Mesodermal cell (in vitro differentiated cells): ENCODE measurements around the gene FAM169A.
"Not testable (repeated sequence)": the region's sequence is repeated elsewhere in the genome, so short reads cannot be mapped to it uniquely, and the experiment has no call there.

Experiments
- H3K27ac ChIP-seq: 2 replicates; pipeline ENCODE4 v1.7.0; 2013; ENCODE audit warnings: mild to moderate bottlenecking, low read depth, low read length, moderate library complexity; ENCODE audit not compliant: severe bottlenecking
- H3K36me3 ChIP-seq: 2 replicates; pipeline ENCODE4 v1.7.1; 2013; ENCODE audit warnings: mild to moderate bottlenecking, low read length, moderate library complexity; ENCODE audit not compliant: control insufficient read depth, insufficient read depth
- H3K4me1 ChIP-seq: one replicate; pipeline ENCODE4 v1.7.1; 2013; ENCODE audit warnings: mild to moderate bottlenecking, low read length; ENCODE audit not compliant: insufficient read depth, control insufficient read depth, poor library complexity, severe bottlenecking
- H3K4me3 ChIP-seq: 2 replicates; pipeline ENCODE4 v1.7.0; 2013; ENCODE audit warnings: low read length, control low read depth, mild to moderate bottlenecking; ENCODE audit not compliant: insufficient read depth, poor library complexity, severe bottlenecking; ENCODE audit errors: extremely low read depth
- H3K9me3 ChIP-seq: 2 replicates; pipeline ENCODE4 v1.7.1; 2013; ENCODE audit warnings: mild to moderate bottlenecking, low read length, moderate library complexity; ENCODE audit not compliant: control insufficient read depth
- WGBS, 2 experiments: methylation state at CpG; one replicate each; pipeline ENCODE4 v1.1.5; 2013; ENCODE audit warnings: missing lambda C conversion rate in 2 of 2; ENCODE audit not compliant: insufficient coverage in 2 of 2; 5-methylcytosine and 5-hydroxymethylcytosine counted together

FAM169A gene

GRCh38 chr5:74798977-74799911, 66.9 kb downstream of the FAM169A start:
- 93 to 94% methylated on average over 19 to 21 of the region's 21 CpGs for WGBS, 2 experiments
- Histone ChIP-seq H3K27ac (peak overlapping the region; percentile 74), H3K4me3 (no peak overlapping the region), H3K36me3 (peaks cover 17% of the 10 kb centered on the region), H3K4me1 (no peaks in the 10 kb centered on the region), H3K9me3 (no peaks in the 10 kb centered on the region)

GRCh38 chr5:74791669-74792068, 74.5 kb downstream of the FAM169A start:
- not testable (repeated sequence) for H3K4me3 ChIP-seq, H3K4me1 ChIP-seq, H3K27ac ChIP-seq, H3K9me3 ChIP-seq
- WGBS, 2 experiments = 57 to 100% methylated on average over 2 of the region's 3 CpGs
- H3K36me3 ChIP-seq = peaks cover 35% of the 10 kb centered on the region

GRCh38 chr5:74787424-74787823, 78.8 kb downstream of the FAM169A start:
- Histone ChIP-seq H3K9me3 (no peaks in the 10 kb centered on the region), H3K4me3 (no peak overlapping the region), H3K4me1 (no peaks in the 10 kb centered on the region), H3K36me3 (peaks cover 21% of the 10 kb centered on the region), H3K27ac (no peak overlapping the region)
- WGBS, 2 experiments = 95 to 96% methylated on average over 4 to 5 of the region's 6 CpGs

- WGBS, 2 experiments = 92 to 96% methylated on average over 6 of the region's 6 CpGs
- no peak overlapping the region for H3K27ac ChIP-seq
These were observed 79.3 kb downstream of the FAM169A start for GRCh38 chr5:74786851-74787250.

GRCh38 chr5:74778609-74779008, 87.6 kb downstream of the FAM169A start:
- no CpG with 5 or more reads among the region's 2 CpGs for WGBS, 2 experiments

More at GRCh38 chr5:74786851-74787250, 79.3 kb downstream of the FAM169A start:
- H3K4me1 ChIP-seq = no peaks in the 10 kb centered on the region
- H3K36me3 ChIP-seq = peaks cover 17% of the 10 kb centered on the region
- H3K4me3 ChIP-seq = no peak overlapping the region
- H3K9me3 ChIP-seq = no peaks in the 10 kb centered on the region

GRCh38 chr5:74772359-74772758, 93.8 kb downstream of the FAM169A start:
- H3K36me3 ChIP-seq = peaks cover 76% of the 10 kb centered on the region
- H3K27ac ChIP-seq = no peak overlapping the region
- H3K9me3 ChIP-seq = no peaks in the 10 kb centered on the region
- H3K4me1 ChIP-seq = peaks cover 5% of the 10 kb centered on the region
- 95 to 96% methylated on average over 2 of the region's 7 CpGs for WGBS, 2 experiments
- H3K4me3 ChIP-seq = no peak overlapping the region

More at GRCh38 chr5:74778609-74779008, 87.6 kb downstream of the FAM169A start:
- Histone ChIP-seq H3K36me3 (peaks cover 29% of the 10 kb centered on the region), H3K9me3 (no peaks in the 10 kb centered on the region), H3K4me3 (no peak overlapping the region), H3K4me1 (no peaks in the 10 kb centered on the region), H3K27ac (no peak overlapping the region)

- WGBS, 2 experiments = 0% methylated on average over 6 to 7 of the region's 9 CpGs
- H3K36me3 ChIP-seq = peaks cover 37% of the 10 kb centered on the region
These were observed 98.6 kb downstream of the FAM169A start for GRCh38 chr5:74767579-74767913.

GRCh38 chr5:74766849-74767578, 99.2 kb downstream of the FAM169A start, which contains the start of the genes GFM2 and NSA2:
Gene GFM2, minus strand, starts transcription at chr5:74767117. Its CDS starts 3,375 bp downstream, at chr5:74763742.
Gene NSA2, plus strand, starts transcription at chr5:74767249. Its CDS starts 112 bp downstream, at chr5:74767361.
- Histone ChIP-seq H3K4me1 (peaks cover 23% of the 10 kb centered on the region), H3K9me3 (no peaks in the 10 kb centered on the region), H3K4me3 (peak within 1 kb of the TSS; percentile 97), H3K36me3 (peaks cover 31% of the 10 kb centered on the region), H3K27ac (peak within 1 kb of the TSS; percentile 68)
- 0% methylated on average over 49 to 52 of the region's 54 CpGs for WGBS, 2 experiments

More at GRCh38 chr5:74767579-74767913, 98.6 kb downstream of the FAM169A start:
- no peaks in the 10 kb centered on the region for H3K9me3 ChIP-seq
- H3K27ac ChIP-seq = peak overlapping the region; percentile 65
- H3K4me3 ChIP-seq = peak overlapping the region; percentile 97
- peaks cover 19% of the 10 kb centered on the region for H3K4me1 ChIP-seq

- Histone ChIP-seq H3K36me3 (peaks cover 31% of the 10 kb centered on the region), H3K4me3 (peak overlapping the region; percentile 97), H3K9me3 (no peaks in the 10 kb centered on the region), H3K4me1 (peaks cover 23% of the 10 kb centered on the region), H3K27ac (peak overlapping the region; percentile 68)
- 0 to 1% methylated on average over 8 to 10 of the region's 10 CpGs for WGBS, 2 experiments
These were observed 99.8 kb downstream of the FAM169A start for GRCh38 chr5:74766418-74766848.

- peaks cover 30% of the 10 kb centered on the region for H3K36me3 ChIP-seq
- H3K9me3 ChIP-seq = no peaks in the 10 kb centered on the region
- H3K27ac ChIP-seq = peak overlapping the region; percentile 26
- peak overlapping the region; percentile 97 for H3K4me3 ChIP-seq
- 86 to 90% methylated on average over 14 to 23 of the region's 27 CpGs for WGBS, 2 experiments
- peaks cover 23% of the 10 kb centered on the region for H3K4me1 ChIP-seq
These were observed 100.3 kb downstream of the FAM169A start for GRCh38 chr5:74765929-74766328.
